Heart right ventricle (tissue), 16 donors: ENCODE measurements around the gene KRTAP10-7. TPM values are rescaled to one million over a fixed set of nuclear protein-coding genes. Genes with fewer than 3 reads are reported as not detected.
A peak's percentile ranks its signal among the peaks of the same experiment; 100 is the strongest.
"Not testable (repeated sequence)": the region's sequence is repeated elsewhere in the genome, so short reads cannot be mapped to it uniquely, and the experiment has no call there.

Source experiments
- ATAC-seq, 8 donors: fragments of 200-7000 bp; cut with Tn5 transposase; one replicate each; pipeline ENCODE4 v1.9.1; 2020; ENCODE audit warnings: mild to moderate bottlenecking in 8 of 8, moderate library complexity in 8 of 8, moderate number of reproducible peaks in 1 of 8
- DNase-seq, 2 donors: peaks; one replicate each; pipeline ENCODE4 v3.0.0-alpha.2; 2020
- H3K27ac ChIP-seq, 10 donors: fragments of 200-600 bp; sonication (generic) in 2 of 10; one replicate each; pipeline versions ENCODE4 v1.5.0 to v1.8.0; 2020 to 2022; ENCODE audit warnings: mild to moderate bottlenecking in 3 of 10
- H3K27me3 ChIP-seq, 7 donors: fragments of 200-600 bp; one replicate each; pipeline ENCODE4 v1.8.0; 2021 to 2022; ENCODE audit warnings: mild to moderate bottlenecking in 2 of 7
- H3K36me3 ChIP-seq, 9 donors: fragments of 200-600 bp; sonication (generic) in 1 of 9; one replicate each; pipeline versions ENCODE4 v1.5.0 to v1.8.0; 2020 to 2022; ENCODE audit warnings: mild to moderate bottlenecking in 2 of 9
- H3K4me1 ChIP-seq, 9 donors: fragments of 200-600 bp; sonication (generic) in 1 of 9; one replicate each; pipeline versions ENCODE4 v1.5.0 to v1.8.0; 2020 to 2022; ENCODE audit warnings: mild to moderate bottlenecking in 4 of 9
- H3K4me3 ChIP-seq, 10 donors: fragments of 200-600 bp; sonication (generic) in 2 of 10; one replicate each; pipeline versions ENCODE4 v1.5.0 to v1.8.0; 2020 to 2022; ENCODE audit warnings: mild to moderate bottlenecking in 7 of 10, moderate library complexity in 2 of 10
- H3K9me3 ChIP-seq, 11 donors: fragments of 200-600 bp in 10 of 11; sonication (generic) in 2 of 11; one replicate each; pipeline versions ENCODE4 v1.5.0 to v1.8.0; 2013 to 2022; ENCODE audit warnings: mild to moderate bottlenecking in 2 of 11, control low read depth in 1 of 11, moderate library complexity in 1 of 11
- CTCF ChIP-seq, 9 donors: fragments of 200-600 bp; sonication (generic) in 2 of 9; IDR thresholded peaks; one replicate each; pipeline versions ENCODE4 v1.5.0 to v1.8.0; 2021 to 2022; ENCODE audit warnings: antibody characterized with exemption in 9 of 9, mild to moderate bottlenecking in 5 of 9, moderate library complexity in 1 of 9
- WGBS, 2 donors: extraction: QIAGEN DNeasy Blood & Tissue Kit; methylation state at CpG; one replicate each; pipeline ENCODE4 v1.1.7; 2013; ENCODE audit warnings: inconsistent platforms in 1 of 2; 5-methylcytosine and 5-hydroxymethylcytosine counted together
- intact Hi-C, 10 donors: fragments of 100-400 bp; cut with DNase I; formaldehyde crosslinking; loops; one replicate each; pipeline versions ENCODE4 v1.11.1 to v1.14.2; 2022
- polyA plus RNA-seq, 2 donors: library from polyadenylated mRNA; stranded (reverse); fragments of 200-250 nt; gene quantifications; one replicate each; pipeline ENCODE4 v1.2.3, GENCODE V29; 2013
- total RNA-seq, 10 donors: library from RNA; stranded (reverse); fragmentation: NEBNext Ultra II Directional in 3 of 10; extraction: Animal tissue kit (Norgen Biotek cat#: 25700) in 3 of 10; gene quantifications; one replicate each; pipeline versions ENCODE4 v1.2.1 to v1.2.4, GENCODE V29; 2021 to 2023
- donor health status: Arrhythmogenic right ventricular cardiomyopathy.
- donor health status: ischemic (EF 13 %, LVEDD 7.1; RV severe dilation, severe dysfunction).
- donor health status: healthy with polysubstance abuse.
- donor health status: DM: no; HTN: yes; CAD: no.
- donor health status: DM: no; HTN: no; CAD: no.
- donor health status: ischemic (EF 25% LVEDD 6.9; RV normal size, moderate dysfunction).
- donor health status: ischemic (EF 25% LVEDD 5.7; RV mildly dilated, moderate dysfunction).
- donor health status: healthy.
- donor health status: DM: yes; HTN: yes; CAD: no.
- donor health status: Ischemic cardiomyopathy.
- donor health status: ischemic (EF 35%, LVEDD 5.7; RV mildly dilated, moderate dysfunction).
- donor health status: nonischemic (EF 11% LVEDD 7.7; RV severe dilation, severe dysfunction).
- donor health status: DM: yes; HTN: yes; CAD: no.
- donor health status: PGD.
- donor health status: ischemic (EF 29% LVEDD 5.4; RV normal size, mild dysfunction).
- donor health status: nonischemic (EF 23%, LVEDD 6.1; RV moderate dilation, normal function).

Gene KRTAP10-7
- total and polyA plus RNA-seq, 12 donors: not detected

GRCh38 chr21:44609193-44609592 is 8.8 kb downstream of the KRTAP10-7 start:
- Histone ChIP-seq H3K4me3 (no peak overlapping the region), H3K36me3 (no peaks in the 10 kb centered on the region), H3K27me3 (peaks cover 0 to 24% (median 5%) of the 10 kb centered on the region in 7 donors), H3K4me1 (no peaks in the 10 kb centered on the region), H3K27ac (no peak overlapping the region), H3K9me3 (peaks cover 0 to 58% (median 14%) of the 10 kb centered on the region in 11 donors)
- intact Hi-C loops: no loop called here
- ATAC-seq (no peak), DNase-seq (no peak)
- no peak for TF ChIP-seq CTCF (IDR thresholded peaks at IDR 0.05)

DNA sequence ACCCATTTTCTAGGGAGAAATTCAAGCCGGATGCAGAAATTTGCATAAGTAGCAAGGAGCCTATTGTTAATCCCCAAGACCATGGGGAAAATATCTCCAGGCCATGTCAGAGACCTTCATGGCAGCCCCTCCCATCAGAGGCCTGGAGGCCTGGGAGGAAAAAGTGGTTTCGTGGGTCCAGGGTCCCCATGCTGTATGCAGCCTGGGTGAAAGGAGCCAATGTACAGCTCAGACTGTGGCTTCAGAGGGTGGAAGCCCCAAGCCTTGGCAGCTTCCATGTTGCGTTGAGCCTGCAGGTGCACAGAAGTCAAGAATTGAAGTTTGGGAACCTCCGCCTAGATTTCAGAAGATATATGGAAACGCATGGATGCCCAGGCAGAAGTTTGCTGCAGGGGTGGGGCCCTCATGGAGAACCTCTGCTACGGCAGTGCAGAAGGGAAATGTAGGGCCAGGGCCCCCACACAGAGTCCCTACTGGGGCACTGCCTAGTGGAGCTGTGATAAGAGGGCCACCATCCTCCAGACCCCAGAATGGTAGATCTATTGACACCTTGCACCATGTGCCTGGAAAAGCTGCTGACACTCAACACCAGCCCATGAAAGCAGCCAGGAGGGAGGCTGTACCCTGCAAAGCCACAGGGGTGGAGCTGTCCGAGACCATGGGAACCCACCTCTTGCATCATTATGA is 9.9 kb downstream of the KRTAP10-7 start:
- peaks cover 0 to 53% (median 14%) of the 10 kb centered on the region in 11 donors for H3K9me3 ChIP-seq
- not testable (repeated sequence) for DNase-seq, H3K36me3 ChIP-seq, H3K4me3 ChIP-seq, H3K27ac ChIP-seq, ATAC-seq, H3K4me1 ChIP-seq
- H3K27me3 ChIP-seq: peaks cover 0 to 30% (median 3%) of the 10 kb centered on the region in 7 donors
- intact Hi-C loops: loop anchor here in 1 of 10 donors (10.0 kb wide), 1 partner anchor 135 kb away; no protein-coding TSS in a partner anchor
- WGBS, 2 donors: 92 to 93% methylated on average over 7 of the region's 7 CpGs

DNA sequence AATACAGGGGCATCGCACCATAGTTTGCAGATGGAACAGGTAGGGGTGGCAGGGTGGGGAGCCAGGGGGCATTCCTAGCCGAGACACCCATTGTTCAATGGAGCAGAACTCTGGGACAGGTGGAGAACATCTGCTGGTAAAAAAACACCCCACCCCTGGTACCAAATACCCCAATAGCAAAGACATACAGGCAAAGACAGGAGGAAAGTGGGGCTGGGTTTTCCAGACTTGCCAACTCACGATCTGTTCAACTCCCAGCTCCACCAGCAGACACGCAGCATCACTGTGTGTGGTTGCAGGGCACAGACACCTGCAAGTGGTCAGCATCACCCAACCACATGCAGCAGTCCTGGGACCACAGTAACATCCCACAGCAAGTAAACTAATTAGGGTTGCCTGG is 11.2 kb downstream of the KRTAP10-7 start:
- WGBS, 2 donors: 83 to 86% methylated on average over 4 of the region's 4 CpGs
- Histone ChIP-seq H3K27ac (no peak overlapping the region), H3K27me3 (peaks cover 0 to 35% (median 5%) of the 10 kb centered on the region in 7 donors), H3K4me3 (no peak overlapping the region), H3K4me1 (no peaks in the 10 kb centered on the region), H3K9me3 (peaks cover 0 to 47% (median 14%) of the 10 kb centered on the region in 11 donors), H3K36me3 (no peaks in the 10 kb centered on the region)
- TF ChIP-seq CTCF (IDR thresholded peaks at IDR 0.05): no peak
- no peak for ATAC-seq
- no peak for DNase-seq
- intact Hi-C loops: loop anchor here in 1 of 10 donors (10.0 kb wide), 1 partner anchor 133 kb away; no protein-coding TSS in a partner anchor

- DNase-seq (no peak), ATAC-seq (peak in 1 of 8 donors; percentile 34)
- intact Hi-C loops: loop anchor here in 1 of 10 donors (10.0 kb wide), 1 partner anchor 133 kb away; no protein-coding TSS in a partner anchor
- WGBS, 2 donors: 89 to 90% methylated on average over 8 of the region's 8 CpGs
- H3K27ac ChIP-seq: no peak within 1 kb of the TSS
- no peak within 1 kb of the TSS for H3K4me3 ChIP-seq
- H3K4me1 ChIP-seq: no peaks in the 10 kb centered on the region
- no peak for TF ChIP-seq CTCF (IDR thresholded peaks at IDR 0.05)
- peaks cover 0 to 42% (median 14%) of the 10 kb centered on the region in 11 donors for H3K9me3 ChIP-seq
- no peaks in the 10 kb centered on the region for H3K36me3 ChIP-seq
- H3K27me3 ChIP-seq: peaks cover 0 to 35% (median 5%) of the 10 kb centered on the region in 7 donors
These were observed 11.7 kb downstream of the KRTAP10-7 start, which contains the start of gene KRTAP10-8 for GRCh38 chr21:44612029-44612486. TSS of gene KRTAP10-8 (plus strand) at chr21:44612079. CDS start at chr21:44612101, 22 bp downstream.
